DOHH2 (cell line): ENCODE results near the gene ZYG11B.
"Not testable (repeated sequence)": the region's sequence is repeated elsewhere in the genome, so short reads cannot be mapped to it uniquely, and the experiment has no call there.

Experiments
- H3F3A ChIP-seq: fragments of 200-600 bp; sonication (generic), shearing (Covaris generic); 2 replicates; pipeline ENCODE4 v1.6.0; 2016; ENCODE audit warnings: antibody characterized with exemption, mild to moderate bottlenecking; ENCODE audit not compliant: control insufficient read depth, insufficient read depth
- H3K27ac ChIP-seq: fragments of 200-600 bp; sonication (generic); 2 replicates; pipeline ENCODE4 v1.5.1; 2014; ENCODE audit warnings: low read depth, mild to moderate bottlenecking, low read length, moderate library complexity
- H3K27me3 ChIP-seq: fragments of 200-600 bp; sonication (generic); 2 replicates; pipeline ENCODE4 v1.6.1; 2014; ENCODE audit warnings: mild to moderate bottlenecking, low read length, mixed read lengths; ENCODE audit not compliant: control insufficient read depth
- H3K36me3 ChIP-seq: fragments of 200-600 bp; sonication (generic); 2 replicates; pipeline ENCODE4 v1.6.1; 2014; ENCODE audit warnings: mild to moderate bottlenecking, low read length, moderate library complexity, mixed read lengths; ENCODE audit not compliant: control insufficient read depth
- H3K4me1 ChIP-seq: fragments of 200-600 bp; sonication (generic); 2 replicates; pipeline ENCODE4 v1.6.1; 2014; ENCODE audit warnings: mild to moderate bottlenecking, low read length, mixed read lengths; ENCODE audit not compliant: control insufficient read depth
- H3K4me2 ChIP-seq: fragments of 200-600 bp; sonication (generic); 2 replicates; pipeline ENCODE4 v1.6.0; 2014; ENCODE audit warnings: mild to moderate bottlenecking, low read length, moderate library complexity
- H3K4me3 ChIP-seq: fragments of 200-600 bp; sonication (generic); 2 replicates; pipeline ENCODE4 v1.5.1; 2014; ENCODE audit warnings: mild to moderate bottlenecking, low read length, mixed read lengths
- H3K79me2 ChIP-seq: fragments of 200-600 bp; sonication (generic); 2 replicates; pipeline ENCODE4 v1.6.1; 2014; ENCODE audit warnings: mild to moderate bottlenecking, low read length, mixed read lengths; ENCODE audit not compliant: control insufficient read depth
- H3K9me2 ChIP-seq: fragments of 200-600 bp; sonication (generic); replicated peaks from 2 replicates; pipeline ENCODE4 v1.6.1; 2014; ENCODE audit warnings: mild to moderate bottlenecking, low read length, mixed read lengths; ENCODE audit not compliant: control insufficient read depth
- H3K9me3 ChIP-seq: fragments of 200-600 bp; sonication (generic); 2 replicates; pipeline ENCODE4 v1.6.1; 2014; ENCODE audit warnings: antibody characterized with exemption, low read length, mixed read lengths; ENCODE audit not compliant: control insufficient read depth, insufficient read depth
- H4K20me1 ChIP-seq: fragments of 200-600 bp; sonication (generic); 2 replicates; pipeline ENCODE4 v1.6.0; 2014; ENCODE audit warnings: low read depth, mild to moderate bottlenecking, antibody characterized with exemption, low read length, moderate library complexity; ENCODE audit not compliant: control insufficient read depth, insufficient read depth
- EZH2phosphoT487 ChIP-seq: fragments of 200-600 bp; sonication (generic); IDR thresholded peaks from 2 replicates; pipeline ENCODE4 v1.6.1; 2017; ENCODE audit warnings: borderline replicate concordance, mild to moderate bottlenecking, antibody characterized with exemption, low read length, moderate library complexity, mixed read lengths
- TF ChIP-seq, protein P1 (sequence below): fragments of 200-600 bp; sonication (generic); IDR thresholded peaks from one replicate; pipeline ENCODE4 v1.5.1; 2014; ENCODE audit warnings: antibody characterized with exemption, mild to moderate bottlenecking, low read depth, low read length; ENCODE audit not compliant: poor library complexity, severe bottlenecking

Gene ZYG11B

DNA sequence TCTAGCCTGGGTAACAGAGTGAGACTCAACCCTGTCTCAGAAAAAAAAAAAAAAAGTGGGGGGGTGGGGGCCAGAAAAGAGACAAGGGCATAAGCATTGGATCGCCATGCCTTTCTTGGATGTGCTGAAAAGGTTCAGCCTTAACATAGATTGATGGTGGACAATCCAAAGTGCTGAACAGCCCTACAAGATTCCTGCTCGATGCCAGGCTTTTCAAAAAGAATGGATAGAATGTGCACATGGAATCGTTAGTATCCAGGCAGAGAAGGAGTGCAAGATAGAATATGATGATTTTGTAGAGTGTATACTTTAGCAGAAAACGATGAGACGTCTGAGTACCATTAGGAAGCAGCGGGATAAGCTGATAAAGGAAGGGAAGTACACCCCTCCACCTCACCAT is 17.2 kb upstream of the ZYG11B start:
- TF ChIP-seq, protein P1, sequence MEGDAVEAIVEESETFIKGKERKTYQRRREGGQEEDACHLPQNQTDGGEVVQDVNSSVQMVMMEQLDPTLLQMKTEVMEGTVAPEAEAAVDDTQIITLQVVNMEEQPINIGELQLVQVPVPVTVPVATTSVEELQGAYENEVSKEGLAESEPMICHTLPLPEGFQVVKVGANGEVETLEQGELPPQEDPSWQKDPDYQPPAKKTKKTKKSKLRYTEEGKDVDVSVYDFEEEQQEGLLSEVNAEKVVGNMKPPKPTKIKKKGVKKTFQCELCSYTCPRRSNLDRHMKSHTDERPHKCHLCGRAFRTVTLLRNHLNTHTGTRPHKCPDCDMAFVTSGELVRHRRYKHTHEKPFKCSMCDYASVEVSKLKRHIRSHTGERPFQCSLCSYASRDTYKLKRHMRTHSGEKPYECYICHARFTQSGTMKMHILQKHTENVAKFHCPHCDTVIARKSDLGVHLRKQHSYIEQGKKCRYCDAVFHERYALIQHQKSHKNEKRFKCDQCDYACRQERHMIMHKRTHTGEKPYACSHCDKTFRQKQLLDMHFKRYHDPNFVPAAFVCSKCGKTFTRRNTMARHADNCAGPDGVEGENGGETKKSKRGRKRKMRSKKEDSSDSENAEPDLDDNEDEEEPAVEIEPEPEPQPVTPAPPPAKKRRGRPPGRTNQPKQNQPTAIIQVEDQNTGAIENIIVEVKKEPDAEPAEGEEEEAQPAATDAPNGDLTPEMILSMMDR, result no peak
- no peak for TF ChIP-seq EZH2phosphoT487
- Histone ChIP-seq H3K27ac (no peak overlapping the region), H3K36me3 (no peaks in the 10 kb centered on the region), H3K4me2 (no peak overlapping the region), H3K4me1 (no peaks in the 10 kb centered on the region), H3K4me3 (no peak overlapping the region), H3F3A (no peaks in the 10 kb centered on the region), H4K20me1 (no peaks in the 10 kb centered on the region), H3K9me3 (no peaks in the 10 kb centered on the region), H3K27me3 (peaks cover 4% of the 10 kb centered on the region; the same call in 1 of the 2 replicates), H3K79me2 (no peaks in the 10 kb centered on the region), H3K9me2 (no peaks in the 10 kb centered on the region)

DNA sequence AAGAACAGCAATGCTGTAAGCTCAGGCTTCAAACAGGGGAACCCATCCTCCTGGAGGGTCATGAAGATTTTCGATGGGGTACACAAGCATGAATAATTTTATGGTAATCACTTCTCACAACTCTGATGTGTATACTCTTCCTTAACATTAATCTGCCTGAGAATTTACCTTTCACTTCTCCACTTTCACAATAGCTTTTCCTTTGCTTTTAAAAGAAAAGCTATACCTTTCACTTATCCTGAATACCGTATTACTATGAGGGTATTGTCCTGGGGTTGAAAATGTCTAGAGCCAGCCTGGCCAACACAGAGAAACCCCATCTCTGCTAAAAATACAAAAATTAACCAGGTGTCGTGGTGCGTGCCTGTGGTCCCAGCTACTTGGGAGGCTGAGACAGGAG is 12.7 kb upstream of the ZYG11B start:
- Histone ChIP-seq H3F3A (no peaks in the 10 kb centered on the region), H3K79me2 (no peaks in the 10 kb centered on the region), H3K36me3 (no peaks in the 10 kb centered on the region), H3K4me1 (no peaks in the 10 kb centered on the region), H3K27ac (no peak overlapping the region), H3K4me2 (no peak overlapping the region), H3K4me3 (no peak overlapping the region), H4K20me1 (no peaks in the 10 kb centered on the region), H3K9me3 (no peaks in the 10 kb centered on the region), H3K9me2 (no peaks in the 10 kb centered on the region), H3K27me3 (no peaks in the 10 kb centered on the region; the same call in 1 of the 2 replicates)
- no peak for TF ChIP-seq EZH2phosphoT487
- TF ChIP-seq, protein P1, result no peak

DNA sequence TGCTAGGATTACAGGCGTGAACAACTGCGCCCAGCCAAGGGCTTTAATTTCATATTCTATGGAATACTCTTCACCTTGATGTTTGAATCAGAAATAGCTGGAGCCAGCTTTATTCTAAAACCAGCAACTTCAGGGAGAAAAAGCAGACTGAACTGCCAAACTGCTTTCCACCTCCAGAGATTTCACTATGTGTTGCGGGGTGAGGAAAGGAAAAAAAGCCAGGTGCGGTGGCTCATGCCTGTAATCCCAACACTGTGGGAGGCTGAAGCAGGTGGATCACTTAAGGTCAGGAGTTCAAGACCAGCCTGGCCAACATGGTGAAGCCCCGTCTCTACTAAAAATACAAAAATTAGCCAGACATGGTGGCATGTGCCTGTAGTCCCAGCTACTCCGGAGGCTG is 11.0 kb upstream of the ZYG11B start:
- H3K27me3 ChIP-seq, H3K27ac ChIP-seq, H3K9me3 ChIP-seq, H3K4me2 ChIP-seq, H3K36me3 ChIP-seq, H3K4me1 ChIP-seq, H3K79me2 ChIP-seq, H3K4me3 ChIP-seq, H4K20me1 ChIP-seq, H3K9me2 ChIP-seq, H3F3A ChIP-seq: not testable (repeated sequence)

DNA sequence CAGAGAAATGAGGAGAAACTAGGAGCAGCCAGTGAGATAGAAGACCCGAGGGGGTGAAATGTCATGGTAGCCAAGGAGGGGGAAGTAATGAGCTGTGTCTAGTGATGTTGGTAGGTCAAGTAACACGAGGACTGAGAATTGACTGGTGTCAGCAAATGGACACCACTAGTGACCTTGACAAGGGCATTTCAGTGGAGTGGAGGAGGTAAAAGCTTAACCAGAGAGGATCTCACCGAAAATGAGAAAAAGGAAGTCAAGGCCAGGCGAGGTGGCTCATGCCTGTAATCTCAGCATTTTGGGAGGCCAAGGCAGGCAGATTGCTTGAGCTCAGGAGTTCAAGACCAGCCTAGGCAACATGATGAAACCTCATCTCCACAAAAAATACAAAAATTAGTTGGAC is 3.0 kb upstream of the ZYG11B start:
- Histone ChIP-seq H4K20me1 (no peaks in the 10 kb centered on the region), H3K4me2 (no peak overlapping the region), H3K36me3 (no peaks in the 10 kb centered on the region), H3K27ac (no peak overlapping the region), H3K4me3 (no peak overlapping the region), H3K79me2 (peaks cover 18% of the 10 kb centered on the region), H3F3A (no peaks in the 10 kb centered on the region), H3K9me2 (no peaks in the 10 kb centered on the region), H3K27me3 (no peaks in the 10 kb centered on the region), H3K4me1 (peaks cover 22% of the 10 kb centered on the region), H3K9me3 (no peaks in the 10 kb centered on the region)
- TF ChIP-seq, protein P1, result no peak
- no peak for TF ChIP-seq EZH2phosphoT487
